Endothelial cell of umbilical vein (primary cell): ENCODE data around the gene PCNT. TPM values are rescaled to one million over a fixed set of nuclear protein-coding genes. Genes with fewer than 3 reads are reported as not detected.

Source experiments
- BruUV-seq: library from RNA; stranded (reverse); fragments of 400-500 nt; replicated peaks from 2 replicates; lab custom pipeline; 2021; lab: Mats Ljungman, UMichigan
- CTCF ChIA-PET: fragments of 300-600, 350-600 bp; sonication (Branson Sonifier 250); formaldehyde crosslinking; loops from one replicate; lab custom pipeline; 2021; ENCODE audit warnings: antibody characterized with exemption, inconsistent platforms; lab: Charles Lee
- POLR2A ChIA-PET: fragments of 300-600, 350-600 bp; sonication (Branson Sonifier 250); formaldehyde crosslinking; loops from one replicate; lab custom pipeline; 2021; ENCODE audit warnings: antibody characterized with exemption, inconsistent platforms; lab: Charles Lee
- DNase-seq: peaks from one replicate; pipeline ENCODE4 v3.0.0-alpha.2; 2011; ENCODE audit warnings: low read depth, low spot score
- FAIRE-seq: peaks from 2 replicates; lab custom pipeline; 2011; peaks lifted over from hg19 to GRCh38; lab: Jason Lieb, UNC
- H2AFZ ChIP-seq: 2 replicates; pipeline ENCODE4 v1.6.0; 2012; ENCODE audit warnings: low read depth, low read length, control low read depth, inconsistent platforms
- H3K27ac ChIP-seq: 2 replicates; pipeline ENCODE4 v1.5.1; 2011; ENCODE audit warnings: low read depth, mild to moderate bottlenecking, control low read depth, low read length, moderate library complexity; ENCODE audit not compliant: insufficient read depth
- H3K27me3 ChIP-seq, 2 experiments: 2 replicates each; pipeline versions ENCODE4 v1.6.0 to v1.6.1; 2011; ENCODE audit warnings: low read length in 2 of 2, mixed read lengths in 1 of 2; ENCODE audit not compliant: control insufficient read depth in 2 of 2, insufficient read depth in 2 of 2
- H3K36me3 ChIP-seq, 2 experiments: 2 replicates in 1 of 2; 3 replicates in 1 of 2; pipeline ENCODE4 v1.5.1; 2011; ENCODE audit warnings: low read length in 2 of 2, mild to moderate bottlenecking in 1 of 2, moderate library complexity in 1 of 2; ENCODE audit not compliant: control insufficient read depth in 2 of 2, insufficient read depth in 2 of 2; ENCODE audit errors: extremely low read depth in 1 of 2
- H3K4me1 ChIP-seq: 3 replicates; pipeline ENCODE4 v1.5.1; 2011; ENCODE audit warnings: mild to moderate bottlenecking, low read length; ENCODE audit not compliant: control insufficient read depth, insufficient read depth; ENCODE audit errors: extremely low read depth
- H3K4me2 ChIP-seq: 2 replicates; pipeline ENCODE4 v1.6.1; 2011; ENCODE audit warnings: low read length, control low read depth, mixed read lengths; ENCODE audit not compliant: insufficient read depth
- H3K4me3 ChIP-seq, 3 experiments: fragments of 200-600 bp in 1 of 3; sonication (generic), shearing (Covaris generic) in 1 of 3; replicated peaks in 1 of 3; 2 replicates each; pipeline ENCODE4 v1.5.1; 2011 to 2016; ENCODE audit warnings: control low read depth in 3 of 3, low read length in 3 of 3, mild to moderate bottlenecking in 2 of 3, inconsistent platforms in 1 of 3, low read depth in 1 of 3, moderate library complexity in 1 of 3; ENCODE audit not compliant: insufficient read depth in 1 of 3
- H3K79me2 ChIP-seq: 2 replicates; pipeline ENCODE4 v1.6.0; 2012; ENCODE audit warnings: low read length, inconsistent platforms; ENCODE audit not compliant: control insufficient read depth, insufficient read depth
- H3K9ac ChIP-seq: replicated peaks from 2 replicates; pipeline ENCODE3; 2011; ENCODE audit warnings: low read length, control low read depth; ENCODE audit not compliant: insufficient read depth; ENCODE audit errors: extremely low read depth
- H3K9me1 ChIP-seq: replicated peaks from 3 replicates; pipeline ENCODE4 v1.6.0; 2011; ENCODE audit warnings: mild to moderate bottlenecking, low read length; ENCODE audit not compliant: control insufficient read depth, insufficient read depth; ENCODE audit errors: extremely low read depth
- H3K9me3 ChIP-seq: replicated peaks from 2 replicates; pipeline ENCODE4 v1.5.1; 2012; ENCODE audit warnings: low read length, inconsistent platforms; ENCODE audit not compliant: control insufficient read depth, insufficient read depth
- H4K20me1 ChIP-seq: replicated peaks from 2 replicates; pipeline ENCODE3; 2011; ENCODE audit warnings: mild to moderate bottlenecking, low read length; ENCODE audit not compliant: control insufficient read depth, insufficient read depth; ENCODE audit errors: extremely low read depth
- FOS ChIP-seq: IDR thresholded peaks from 2 replicates; pipeline ENCODE4 v1.6.1; 2011; ENCODE audit warnings: mild to moderate bottlenecking, low read length, moderate library complexity, borderline replicate concordance; ENCODE audit not compliant: insufficient read depth
- JUN ChIP-seq: IDR thresholded peaks from 2 replicates; pipeline ENCODE4 v1.6.1; 2011; ENCODE audit warnings: borderline replicate concordance, low read depth; ENCODE audit not compliant: insufficient read length, insufficient read depth
- MYC ChIP-seq: IDR thresholded peaks from one replicate; pipeline ENCODE4 v1.6.1; 2011; ENCODE audit warnings: mild to moderate bottlenecking, low read depth, low read length
- POLR2A ChIP-seq: IDR thresholded peaks from 2 replicates; pipeline ENCODE4 v1.6.1; 2012; ENCODE audit warnings: low read depth, mild to moderate bottlenecking, control low read depth, low read length
- POLR2AphosphoS5 ChIP-seq: IDR thresholded peaks from 2 replicates; pipeline ENCODE4 v1.6.1; 2012; ENCODE audit warnings: low read depth, mild to moderate bottlenecking, control low read depth, low read length, moderate library complexity; ENCODE audit not compliant: insufficient read depth
- dilution Hi-C: fragments of 300-500 bp; cut with MboI; formaldehyde crosslinking; loops from one replicate; pipeline ENCODE4 v1.15.0; 2019; ENCODE audit warnings: low sequenced_read_pairs; ENCODE audit not compliant: extremely low pct_ligation_motif_present
- intact Hi-C: fragments of 100-400 bp; cut with micrococcal nuclease; formaldehyde crosslinking; loops from one replicate; pipeline ENCODE4 v1.10.0; 2022
- polyA plus RNA-seq, 4 experiments: library from polyadenylated mRNA; depleted of rRNA in 3 of 4; stranded (reverse) in 3 of 4; unstranded in 1 of 4; fragments of >200 nt; gene quantifications; 2 replicates each; pipeline versions ENCODE4 v1.2.1 to v1.2.3, GENCODE V29; 2011 to 2012; ENCODE audit warnings: missing spikeins in 1 of 4
- total RNA-seq: library from RNA; stranded (reverse); gene quantifications from 2 replicates; pipeline ENCODE4 v1.2.3, GENCODE V29; 2021
- TF ChIP-seq, protein P1 (sequence below), 2 donors: IDR thresholded peaks; 1 replicate in 1 of 2; 2 replicates in 1 of 2; pipeline ENCODE4 v1.5.1; 2011; ENCODE audit warnings: low read length in 2 of 2, mild to moderate bottlenecking in 2 of 2, moderate library complexity in 2 of 2, control low read depth in 1 of 2, inconsistent platforms in 1 of 2, low read depth in 1 of 2; ENCODE audit not compliant: insufficient read depth in 1 of 2; ENCODE audit errors: extremely low read depth in 1 of 2
- TF ChIP-seq, protein P2 (sequence below): IDR thresholded peaks from 2 replicates; pipeline ENCODE4 v1.6.1; 2011; ENCODE audit not compliant: insufficient read depth, insufficient read length

PCNT gene
- total and polyA plus RNA-seq, 2 donors (not counting 3 experiments of a cell fraction or from before 2014, with no cell fraction given), result 9.6 to 49.5 TPM

DNA sequence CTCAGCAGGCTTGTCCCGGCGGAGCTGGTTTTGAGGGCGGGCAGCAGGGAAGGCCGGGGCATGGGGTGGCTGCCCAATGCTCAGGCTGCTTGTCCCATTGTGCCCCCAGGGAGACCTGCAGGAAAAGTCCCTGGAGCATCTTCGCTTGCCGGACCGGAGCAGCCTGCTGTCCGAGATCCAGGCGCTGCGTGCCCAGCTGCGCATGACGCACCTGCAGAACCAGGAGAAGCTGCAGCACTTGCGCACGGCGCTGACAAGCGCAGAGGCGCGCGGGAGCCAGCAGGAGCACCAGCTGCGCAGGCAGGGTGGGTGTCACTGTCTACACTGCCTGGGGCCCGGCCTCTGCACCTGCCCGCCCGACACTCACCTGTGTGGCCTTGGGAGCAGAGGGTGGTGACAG lies 104.3 kb downstream of the PCNT start:
- H3K27me3 ChIP-seq, result no peaks in the 10 kb centered on the region
- intact Hi-C loops (no loop called here), dilution Hi-C loops (no loop called here)
- H4K20me1 ChIP-seq, result no peaks in the 10 kb centered on the region
- H3K79me2 ChIP-seq, result no peaks in the 10 kb centered on the region
- CTCF ChIA-PET, result interaction anchor here (0.9 kb wide), 1 partner anchor 285 kb away, joined by 3 read pairs; no protein-coding TSS in a partner anchor
- H3K4me3 ChIP-seq, result no peak overlapping the region
- POLR2A ChIA-PET, result no interaction called here
- no peaks in the 10 kb centered on the region for H3K4me1 ChIP-seq
- H3K9me3 ChIP-seq, result no peaks in the 10 kb centered on the region
- peaks cover 3 to 35% of the 10 kb centered on the region in 2 experiments for H3K36me3 ChIP-seq
- TF ChIP-seq, protein P1, sequence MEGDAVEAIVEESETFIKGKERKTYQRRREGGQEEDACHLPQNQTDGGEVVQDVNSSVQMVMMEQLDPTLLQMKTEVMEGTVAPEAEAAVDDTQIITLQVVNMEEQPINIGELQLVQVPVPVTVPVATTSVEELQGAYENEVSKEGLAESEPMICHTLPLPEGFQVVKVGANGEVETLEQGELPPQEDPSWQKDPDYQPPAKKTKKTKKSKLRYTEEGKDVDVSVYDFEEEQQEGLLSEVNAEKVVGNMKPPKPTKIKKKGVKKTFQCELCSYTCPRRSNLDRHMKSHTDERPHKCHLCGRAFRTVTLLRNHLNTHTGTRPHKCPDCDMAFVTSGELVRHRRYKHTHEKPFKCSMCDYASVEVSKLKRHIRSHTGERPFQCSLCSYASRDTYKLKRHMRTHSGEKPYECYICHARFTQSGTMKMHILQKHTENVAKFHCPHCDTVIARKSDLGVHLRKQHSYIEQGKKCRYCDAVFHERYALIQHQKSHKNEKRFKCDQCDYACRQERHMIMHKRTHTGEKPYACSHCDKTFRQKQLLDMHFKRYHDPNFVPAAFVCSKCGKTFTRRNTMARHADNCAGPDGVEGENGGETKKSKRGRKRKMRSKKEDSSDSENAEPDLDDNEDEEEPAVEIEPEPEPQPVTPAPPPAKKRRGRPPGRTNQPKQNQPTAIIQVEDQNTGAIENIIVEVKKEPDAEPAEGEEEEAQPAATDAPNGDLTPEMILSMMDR (IDR thresholded peaks at IDR 0.05; ENCODE audit: extremely low read depth in 1 of 2, insufficient read depth in 1 of 2, low read depth in 1 of 2, low read length in 2 of 2), result no peak
- no peak for TF ChIP-seq POLR2A
- TF ChIP-seq FOS, result no peak
- no peak for TF ChIP-seq JUN
- TF ChIP-seq MYC, result no peak
- TF ChIP-seq, protein P2, sequence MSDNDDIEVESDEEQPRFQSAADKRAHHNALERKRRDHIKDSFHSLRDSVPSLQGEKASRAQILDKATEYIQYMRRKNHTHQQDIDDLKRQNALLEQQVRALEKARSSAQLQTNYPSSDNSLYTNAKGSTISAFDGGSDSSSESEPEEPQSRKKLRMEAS, result no peak
- no peak for TF ChIP-seq POLR2AphosphoS5
- DNase-seq, result no peak
- H2AFZ ChIP-seq, result no peak overlapping the region
- H3K27ac ChIP-seq, result no peak overlapping the region
- BruUV-seq, result no TSS peak
- FAIRE-seq, result no peak
- H3K4me2 ChIP-seq, result no peak overlapping the region
- H3K9ac ChIP-seq, result no peak overlapping the region
- H3K9me1 ChIP-seq, result no peaks in the 10 kb centered on the region
